GM18499 (cell line): Measurements from ENCODE around the gene CHRM4.
"Not testable (repeated sequence)": the region's sequence is repeated elsewhere in the genome, so short reads cannot be mapped to it uniquely, and the experiment has no call there.

Experiments
- ATAC-seq: cut with Tn5 transposase; IDR thresholded peaks from one replicate; pipeline ENCODE4 v1.9.1; 2021; ENCODE audit warnings: moderate number of reproducible peaks; ENCODE audit not compliant: insufficient read depth, unreplicated experiment

CHRM4 gene

DNA sequence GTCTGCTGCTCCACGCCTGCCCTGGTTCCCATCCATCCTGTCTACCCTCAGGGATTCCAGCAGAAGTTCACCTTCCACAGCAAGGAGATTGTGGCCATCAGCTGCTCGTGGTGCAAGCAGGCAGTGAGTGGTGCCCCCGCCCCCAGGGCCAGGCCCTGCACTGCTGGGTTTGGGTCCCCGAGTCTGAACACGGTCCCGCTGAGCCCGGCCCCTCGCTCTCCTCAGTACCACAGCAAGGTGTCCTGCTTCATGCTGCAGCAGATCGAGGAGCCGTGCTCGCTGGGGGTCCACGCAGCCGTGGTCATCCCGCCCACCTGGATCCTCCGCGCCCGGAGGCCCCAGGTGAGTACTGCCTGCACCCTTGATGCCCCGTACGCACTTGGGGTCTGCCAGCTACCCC is 20.3 kb downstream of the CHRM4 start:
- ATAC-seq: not testable (repeated sequence)

- ATAC-seq: no peak
These were observed 21.3 kb downstream of the CHRM4 start for GRCh38 chr11:46370253-46370652.

DNA sequence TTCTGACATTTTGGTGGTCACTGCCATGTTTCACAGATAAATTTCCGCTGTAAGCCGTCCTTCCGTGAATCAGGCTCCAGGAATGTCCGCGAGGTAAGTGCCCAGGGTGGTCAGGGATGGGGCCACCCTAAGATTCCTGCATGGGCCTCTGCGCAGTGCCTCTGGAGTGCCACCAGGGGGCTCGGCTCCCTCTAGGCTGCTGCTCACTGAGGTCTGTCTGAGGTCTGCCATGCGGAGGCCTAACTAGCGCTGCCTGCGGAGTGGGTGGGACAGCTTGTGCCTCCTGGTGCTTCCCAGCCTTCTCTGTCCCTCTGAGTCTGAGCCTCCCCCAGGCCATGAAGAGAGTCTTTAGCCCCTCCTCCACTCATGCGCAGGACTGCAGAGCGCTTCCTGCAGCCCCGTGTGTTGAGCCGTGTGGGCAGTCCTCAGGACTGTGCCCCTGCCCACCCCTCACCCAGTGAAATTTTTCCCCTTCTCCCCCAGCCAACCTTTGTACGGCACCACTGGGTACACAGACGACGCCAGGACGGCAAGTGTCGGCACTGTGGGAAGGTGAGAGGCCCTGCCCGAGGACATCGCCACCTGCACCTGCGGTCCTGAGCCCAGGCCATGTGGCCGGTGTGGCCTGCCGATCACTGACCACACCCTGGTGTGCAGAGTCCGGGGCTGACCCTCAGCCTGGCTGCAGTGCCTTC is 22.0 kb downstream of the CHRM4 start:
- no peak for ATAC-seq

- no peak for ATAC-seq
These were observed 23.7 kb downstream of the CHRM4 start for GRCh38 chr11:46367916-46368267.

GRCh38 chr11:46367244-46367915 is 24.2 kb downstream of the CHRM4 start:
- peak; percentile 77 for ATAC-seq

GRCh38 chr11:46366661-46367161 is 24.9 kb downstream of the CHRM4 start:
- ATAC-seq: no peak

DNA sequence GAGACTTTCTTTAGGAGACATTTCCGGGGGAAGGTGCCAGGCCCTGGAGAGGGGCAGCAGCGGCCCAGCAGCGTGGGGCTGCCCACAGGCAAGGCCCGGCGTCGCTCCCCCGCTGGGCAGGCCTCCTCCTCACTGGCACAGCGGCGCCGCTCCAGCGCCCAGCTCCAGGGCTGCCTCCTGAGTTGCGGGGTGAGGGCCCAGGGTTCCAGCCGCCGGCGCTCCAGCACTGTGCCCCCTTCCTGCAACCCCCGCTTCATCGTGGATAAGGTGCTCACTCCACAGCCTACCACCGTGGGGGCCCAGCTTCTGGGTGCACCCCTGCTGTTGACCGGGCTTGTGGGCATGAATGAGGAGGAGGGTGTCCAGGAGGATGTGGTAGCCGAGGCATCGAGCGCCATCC is 25.3 kb downstream of the CHRM4 start:
- ATAC-seq: no peak

DNA sequence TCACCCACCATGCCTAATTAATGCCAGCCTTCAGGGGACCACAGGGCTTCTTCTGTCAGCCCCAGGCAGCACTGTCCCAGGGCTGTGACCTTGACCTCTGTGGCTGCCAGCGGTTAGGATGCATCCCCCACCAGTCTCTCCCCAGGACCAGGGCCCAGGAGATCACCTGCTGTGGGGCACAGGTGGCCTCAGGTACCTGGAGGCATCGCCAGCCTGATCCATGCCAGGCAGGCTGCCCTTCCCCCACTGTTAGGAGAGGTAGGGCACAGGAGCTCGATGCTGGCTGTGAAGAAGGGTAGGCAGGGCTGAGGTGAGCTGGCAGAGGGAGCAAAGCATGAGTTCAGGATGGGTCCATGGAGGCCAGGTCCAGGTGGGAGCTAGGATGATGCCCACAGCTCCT is 26.8 kb downstream of the CHRM4 start:
- no peak for ATAC-seq

- ATAC-seq: no peak
These were observed 27.5 kb downstream of the CHRM4 start for GRCh38 chr11:46364056-46364455.

DNA sequence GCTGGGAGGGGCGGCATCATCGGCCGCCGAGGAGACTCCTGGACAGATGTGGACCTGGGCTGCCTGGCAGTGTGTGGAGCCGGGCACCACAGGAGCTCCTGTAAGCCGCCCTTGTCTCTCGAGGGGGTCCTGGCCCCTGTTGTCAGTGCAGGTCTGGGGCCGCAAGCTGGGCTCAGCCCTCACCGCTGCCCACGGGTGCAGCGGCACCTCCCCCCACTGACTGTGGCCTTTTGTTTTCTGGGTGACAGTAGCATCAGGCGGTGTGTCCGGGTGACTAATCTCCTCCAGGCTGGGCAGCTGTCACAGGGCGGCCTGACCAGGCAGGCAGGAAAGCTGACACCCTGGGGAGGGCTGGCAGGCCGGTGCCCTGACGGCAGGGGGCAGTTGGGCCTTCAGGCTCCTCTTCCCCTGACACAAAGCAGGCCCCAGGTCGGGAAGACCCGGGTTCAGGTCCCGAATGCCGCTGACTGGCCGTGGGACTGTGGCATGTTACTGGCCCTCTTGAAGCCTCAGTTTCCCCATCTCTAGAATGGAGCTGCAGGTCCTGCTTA is 28.0 kb downstream of the CHRM4 start:
- ATAC-seq: no peak

- ATAC-seq: no peak
These were observed 28.6 kb downstream of the CHRM4 start for GRCh38 chr11:46363031-46363407.

GRCh38 chr11:46362156-46363030 is 29.2 kb downstream of the CHRM4 start:
- ATAC-seq: no peak

GRCh38 chr11:46361283-46362155 is 30.1 kb downstream of the CHRM4 start:
- no peak for ATAC-seq

DNA sequence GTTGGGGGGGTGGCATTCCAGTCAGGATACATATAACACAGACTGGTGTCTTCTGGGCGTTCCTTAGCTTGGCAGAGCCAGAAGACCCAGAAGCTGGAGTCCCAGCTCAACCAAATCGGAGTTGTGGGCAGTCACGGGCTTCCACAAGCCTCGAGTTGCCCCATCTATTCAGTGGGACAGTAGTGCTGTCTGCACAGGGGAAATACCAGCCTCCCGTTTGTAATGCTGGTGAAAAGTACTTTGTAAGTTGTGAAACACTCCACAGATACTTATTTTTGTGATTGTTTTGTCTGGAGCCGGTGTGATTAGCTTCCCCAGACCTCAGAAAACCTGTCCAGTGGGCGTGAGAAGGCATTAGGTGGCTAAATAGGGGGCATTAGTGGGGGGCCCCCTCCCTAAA is 30.7 kb downstream of the CHRM4 start:
- no peak for ATAC-seq

DNA sequence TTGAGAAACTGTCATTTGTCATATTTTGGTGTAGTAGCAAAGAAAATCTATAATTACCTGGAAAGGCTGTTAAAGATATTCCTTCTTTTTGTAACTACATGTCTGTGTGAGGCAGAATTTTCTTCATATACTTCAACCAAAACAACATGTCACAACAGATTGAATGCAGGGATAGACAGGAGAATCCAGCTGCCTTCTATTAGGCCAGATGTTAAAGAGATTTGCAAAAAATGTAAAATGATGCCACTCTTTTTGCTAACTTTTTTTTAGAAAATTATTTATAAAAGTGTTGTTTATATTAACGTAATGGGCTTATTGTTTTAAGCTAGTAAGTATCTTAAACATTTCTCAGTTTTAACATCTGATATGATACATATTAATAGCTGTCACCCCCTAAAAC is 31.6 kb downstream of the CHRM4 start:
- ATAC-seq: no peak

GRCh38 chr11:46357483-46357936 is 34.1 kb downstream of the CHRM4 start:
- ATAC-seq: no peak

GRCh38 chr11:46356924-46357482 is 34.6 kb downstream of the CHRM4 start:
- ATAC-seq: no peak

DNA sequence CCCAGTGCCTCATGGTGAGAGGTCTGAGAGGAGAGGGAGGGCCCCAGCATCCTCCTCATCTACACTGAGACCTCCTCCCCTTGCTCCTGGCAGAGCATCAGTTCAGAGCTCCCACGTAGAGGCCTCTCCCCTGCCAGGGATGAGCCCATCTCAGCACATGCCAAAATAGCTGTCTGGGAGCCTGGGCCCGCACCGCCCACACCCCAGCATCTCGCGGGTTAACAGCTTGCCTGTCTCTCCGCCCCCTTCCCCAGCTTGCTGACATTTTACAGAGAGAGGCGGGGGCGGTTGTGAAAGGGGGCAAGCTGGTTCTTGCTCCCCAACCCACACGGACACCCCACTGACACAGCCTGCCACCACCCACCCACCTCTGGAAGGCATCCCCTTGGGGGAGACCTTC is 37.9 kb downstream of the CHRM4 start:
- ATAC-seq: no peak

DNA sequence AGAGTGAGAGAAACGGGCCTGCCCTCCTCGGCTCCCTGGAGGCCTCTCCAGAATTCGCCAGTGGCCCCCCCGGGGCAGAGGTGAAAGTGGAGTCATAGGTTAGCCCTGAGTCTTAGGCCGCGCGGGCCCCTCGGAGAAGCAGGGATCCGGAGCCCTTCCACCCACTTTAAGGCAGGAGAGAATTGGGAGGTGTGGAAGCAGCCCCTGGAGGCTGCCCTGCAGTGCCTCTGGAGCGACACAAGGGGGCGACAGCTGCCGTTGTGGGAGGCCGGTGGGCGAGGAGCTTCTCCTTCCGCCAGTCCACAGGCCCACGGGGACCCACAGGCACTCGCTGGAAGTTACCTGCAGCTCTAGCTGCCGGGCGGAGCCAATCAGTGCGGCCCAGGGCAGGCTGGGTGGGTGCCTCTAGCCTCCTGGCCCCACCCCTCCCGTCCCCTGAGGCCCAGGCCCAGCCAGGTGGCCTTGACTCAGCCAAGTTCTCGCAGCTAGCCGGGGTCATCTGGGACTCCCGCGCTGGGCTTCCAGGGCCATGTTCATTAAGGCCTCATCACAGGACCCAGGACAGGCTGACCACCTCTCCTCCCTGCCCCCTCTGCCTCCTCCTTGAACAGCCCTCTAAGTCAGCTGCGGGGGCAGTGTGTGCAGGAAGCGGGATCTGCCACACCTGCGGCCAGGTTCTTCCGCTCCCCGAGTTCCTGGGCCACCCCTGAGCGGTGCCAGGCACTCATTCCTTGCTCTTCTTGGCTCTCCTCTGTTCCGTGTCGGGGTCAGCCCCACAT is 39.3 kb downstream of the CHRM4 start:
- no peak for ATAC-seq
